D721Med (cell line): ENCODE measurements around the gene EMSY.
A peak's percentile ranks its signal among the peaks of the same experiment; 100 is the strongest.

Source experiments
- DNase-seq: peaks from one replicate; pipeline ENCODE4 v3.0.0; 2011; ENCODE audit warnings: low spot score; ENCODE audit not compliant: insufficient read length
- FAIRE-seq: peaks from 2 replicates; lab custom pipeline; 2011; peaks lifted over from hg19 to GRCh38; lab: Jason Lieb, UNC
- TF ChIP-seq, protein P1 (sequence below): IDR thresholded peaks from 2 replicates; pipeline ENCODE4 v1.5.1; 2012; ENCODE audit warnings: mild to moderate bottlenecking, control low read depth; ENCODE audit not compliant: insufficient read depth; ENCODE audit errors: missing control alignments

The EMSY gene

GRCh38 chr11:76596652-76597051, 151.8 kb downstream of the EMSY start:
- TF ChIP-seq, protein P1, sequence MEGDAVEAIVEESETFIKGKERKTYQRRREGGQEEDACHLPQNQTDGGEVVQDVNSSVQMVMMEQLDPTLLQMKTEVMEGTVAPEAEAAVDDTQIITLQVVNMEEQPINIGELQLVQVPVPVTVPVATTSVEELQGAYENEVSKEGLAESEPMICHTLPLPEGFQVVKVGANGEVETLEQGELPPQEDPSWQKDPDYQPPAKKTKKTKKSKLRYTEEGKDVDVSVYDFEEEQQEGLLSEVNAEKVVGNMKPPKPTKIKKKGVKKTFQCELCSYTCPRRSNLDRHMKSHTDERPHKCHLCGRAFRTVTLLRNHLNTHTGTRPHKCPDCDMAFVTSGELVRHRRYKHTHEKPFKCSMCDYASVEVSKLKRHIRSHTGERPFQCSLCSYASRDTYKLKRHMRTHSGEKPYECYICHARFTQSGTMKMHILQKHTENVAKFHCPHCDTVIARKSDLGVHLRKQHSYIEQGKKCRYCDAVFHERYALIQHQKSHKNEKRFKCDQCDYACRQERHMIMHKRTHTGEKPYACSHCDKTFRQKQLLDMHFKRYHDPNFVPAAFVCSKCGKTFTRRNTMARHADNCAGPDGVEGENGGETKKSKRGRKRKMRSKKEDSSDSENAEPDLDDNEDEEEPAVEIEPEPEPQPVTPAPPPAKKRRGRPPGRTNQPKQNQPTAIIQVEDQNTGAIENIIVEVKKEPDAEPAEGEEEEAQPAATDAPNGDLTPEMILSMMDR, result no peak
- DNase-seq (no peak), FAIRE-seq (no peak)

GRCh38 chr11:76597533-76598425, 153.0 kb downstream of the EMSY start:
- no peak for DNase-seq

DNA sequence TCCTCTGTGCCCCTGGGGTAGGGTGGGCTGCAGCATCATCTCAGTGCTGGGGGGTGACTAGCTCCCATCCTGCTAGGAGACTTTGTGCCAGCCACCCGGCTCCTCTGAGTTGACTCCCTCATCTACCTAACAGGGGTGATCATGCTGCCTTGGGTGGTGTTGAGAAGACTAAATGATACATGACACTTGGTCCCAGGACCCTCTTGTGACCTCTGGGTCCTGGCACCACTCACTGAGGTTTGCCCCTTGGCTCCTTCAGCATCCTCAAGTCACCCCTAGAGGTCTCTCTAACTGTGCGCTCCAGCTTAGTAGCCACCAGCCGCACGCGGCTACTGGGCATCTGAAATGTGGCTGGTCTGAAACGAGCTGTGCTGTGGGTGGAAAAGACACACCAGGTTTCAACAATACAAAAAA, 153.6 kb downstream of the EMSY start:
- no peak for DNase-seq
- no peak for FAIRE-seq

More at GRCh38 chr11:76597533-76598425, 153.0 kb downstream of the EMSY start:
- no peak for FAIRE-seq
- TF ChIP-seq, protein P1, result no peak

GRCh38 chr11:76599041-76600013, 154.5 kb downstream of the EMSY start:
- no peak for DNase-seq
- TF ChIP-seq, protein P1, result no peak
- no peak for FAIRE-seq

More for the DNA sequence above, 153.6 kb downstream of the EMSY start:
- TF ChIP-seq, protein P1, result peak; percentile 52

DNA sequence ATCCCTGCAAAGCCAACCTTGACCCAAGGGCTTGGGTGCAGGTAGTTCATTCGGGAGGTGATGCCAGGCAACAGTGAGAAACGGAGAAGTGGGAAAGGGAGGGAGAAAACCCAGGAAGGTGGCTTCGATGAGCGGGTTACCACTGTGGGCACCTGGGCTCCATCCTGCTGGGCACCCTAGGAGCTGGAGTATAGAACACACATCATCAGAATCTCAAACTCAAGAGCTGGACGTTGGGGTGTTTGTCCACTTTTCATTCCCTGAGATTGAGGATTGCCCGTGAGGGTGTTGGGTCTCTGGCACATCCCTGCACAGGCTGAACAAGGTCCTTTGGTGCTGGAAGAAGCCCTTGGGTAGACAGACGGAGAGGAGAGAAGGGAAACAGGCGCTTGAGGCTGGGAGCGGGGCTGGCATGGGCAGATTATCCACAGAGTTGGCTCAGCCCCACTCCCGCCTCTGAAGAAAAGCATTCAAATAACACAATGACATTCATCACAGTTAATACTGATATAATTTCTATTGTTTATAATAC, 155.4 kb downstream of the EMSY start:
- DNase-seq, result no peak
- TF ChIP-seq, protein P1, result no peak
- no peak for FAIRE-seq

DNA sequence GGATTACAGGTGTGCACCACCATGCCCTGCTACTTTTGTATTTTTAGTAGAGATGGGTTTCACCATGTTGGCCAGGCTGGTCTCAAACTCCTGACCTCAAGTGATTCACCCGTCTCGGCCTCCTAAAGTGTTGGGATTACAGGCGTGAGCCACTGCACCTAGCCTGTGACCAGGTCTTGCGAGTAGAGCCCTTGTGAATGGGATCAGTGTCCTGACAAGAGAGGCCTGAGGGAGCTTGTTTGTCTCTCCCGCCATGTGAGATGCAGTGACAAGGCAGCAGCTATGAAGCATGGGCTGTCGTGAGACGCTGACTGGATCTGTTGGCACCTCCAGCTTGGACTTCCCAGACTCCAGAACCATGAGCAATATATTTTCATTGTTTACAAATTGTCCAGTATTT, 156.5 kb downstream of the EMSY start:
- TF ChIP-seq, protein P1, result no peak
- FAIRE-seq, result no peak
- DNase-seq, result no peak
